Liver (tissue), 3 donors: ENCODE measurements around the gene CUL2.
"Not testable (repeated sequence)": the region's sequence is repeated elsewhere in the genome, so short reads cannot be mapped to it uniquely, and the experiment has no call there.

Source experiments
- CTCF ChIP-seq: fragments of 150-350 bp; IDR thresholded peaks from 2 replicates; pipeline ENCODE4 v1.5.1; 2017; ENCODE audit warnings: improper control_type of control experiment, low read depth, low read length; ENCODE audit not compliant: missing input control
- MAX ChIP-seq: IDR thresholded peaks from 2 replicates; pipeline ENCODE4 v1.6.1; 2016; ENCODE audit warnings: antibody characterized with exemption
- RAD21 ChIP-seq, 2 donors: IDR thresholded peaks; 2 replicates each; pipeline ENCODE4 v1.6.1; 2016; ENCODE audit warnings: antibody characterized with exemption in 2 of 2, mild to moderate bottlenecking in 2 of 2
- YY1 ChIP-seq: IDR thresholded peaks from 2 replicates; pipeline ENCODE4 v1.6.1; 2016; ENCODE audit warnings: antibody characterized with exemption, mild to moderate bottlenecking
- donor health status: healthy.
- donor health status: healthy.

DNA sequence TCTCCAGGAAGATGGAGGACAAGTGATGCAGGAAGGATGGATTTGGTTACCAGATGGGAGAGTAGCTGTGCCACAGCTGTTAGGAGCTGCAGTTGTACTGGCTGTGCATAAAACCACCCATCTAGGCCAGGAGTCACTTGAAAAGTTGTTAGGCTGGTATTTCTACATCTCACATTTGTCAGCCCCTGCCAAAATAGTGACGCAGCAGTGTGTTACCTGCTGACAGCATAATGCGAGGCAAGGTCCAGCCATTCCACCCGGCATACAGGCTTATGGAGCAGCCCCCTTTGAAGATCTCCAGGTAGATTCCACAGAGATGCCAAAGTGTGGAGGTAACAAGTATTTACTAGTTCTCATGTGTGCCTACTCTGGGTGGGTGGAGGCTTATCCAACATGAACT, 116.4 kb downstream of the CUL2 start:
- not testable (repeated sequence) for TF ChIP-seq MAX; YY1; CTCF; RAD21 (IDR thresholded peaks at IDR 0.05)
